ENCODE results near the gene MT1X. TPM values are rescaled to one million over a fixed set of nuclear protein-coding genes. Genes with fewer than 3 reads are reported as not detected.

Gene MT1X
- total RNA-seq, 1 donor from 2014 or later = 19.6 TPM

- H3K27me3 ChIP-seq (ENCODE audit: control insufficient read depth, insufficient read depth, low read length) = no peaks in the 10 kb centered on the region
- no peak for DNase-seq (ENCODE audit: low read depth)
- no peaks in the 10 kb centered on the region for H3K36me3 ChIP-seq (ENCODE audit: control insufficient read depth, insufficient read depth, low read length)
- no peak overlapping the region for H3K4me3 ChIP-seq (ENCODE audit: low read depth, low read length)
- TF ChIP-seq CTCF (IDR thresholded peaks at IDR 0.05; ENCODE audit: insufficient read depth, low read length, poor library complexity, severe bottlenecking) = no peak
These were observed 15.3 kb downstream of the MT1X start for GRCh38 chr16:56697456-56698155.

- Histone ChIP-seq H3K27me3 (ENCODE audit: control insufficient read depth, insufficient read depth, low read length) (no peaks in the 10 kb centered on the region), H3K36me3 (ENCODE audit: control insufficient read depth, insufficient read depth, low read length) (no peaks in the 10 kb centered on the region), H3K4me3 (ENCODE audit: low read depth, low read length) (no peak overlapping the region)
- TF ChIP-seq CTCF (IDR thresholded peaks at IDR 0.05; ENCODE audit: insufficient read depth, low read length, poor library complexity, severe bottlenecking) = no peak
- no peak for DNase-seq (ENCODE audit: low read depth)
These were observed 17.9 kb downstream of the MT1X start for GRCh38 chr16:56700195-56700594.

- no peak for DNase-seq (ENCODE audit: low read depth)
- Histone ChIP-seq H3K27me3 (ENCODE audit: control insufficient read depth, insufficient read depth, low read length) (no peaks in the 10 kb centered on the region), H3K4me3 (ENCODE audit: low read depth, low read length) (no peak overlapping the region), H3K36me3 (ENCODE audit: control insufficient read depth, insufficient read depth, low read length) (no peaks in the 10 kb centered on the region)
- TF ChIP-seq CTCF (IDR thresholded peaks at IDR 0.05; ENCODE audit: insufficient read depth, low read length, poor library complexity, severe bottlenecking) = no peak
These were observed 18.4 kb downstream of the MT1X start for GRCh38 chr16:56700631-56701030.

- H3K27me3 ChIP-seq (ENCODE audit: control insufficient read depth, insufficient read depth, low read length) = no peaks in the 10 kb centered on the region
- TF ChIP-seq CTCF (IDR thresholded peaks at IDR 0.05; ENCODE audit: insufficient read depth, low read length, poor library complexity, severe bottlenecking) = no peak
These were observed 19.3 kb downstream of the MT1X start for GRCh38 chr16:56701534-56701933.

GRCh38 chr16:56702836-56703235 is 20.6 kb downstream of the MT1X start:
- H3K27me3 ChIP-seq (ENCODE audit: control insufficient read depth, insufficient read depth, low read length) = no peaks in the 10 kb centered on the region
- H3K36me3 ChIP-seq (ENCODE audit: control insufficient read depth, insufficient read depth, low read length) = no peaks in the 10 kb centered on the region
- no peak for DNase-seq (ENCODE audit: low read depth)
- no peak for TF ChIP-seq CTCF (IDR thresholded peaks at IDR 0.05; ENCODE audit: insufficient read depth, low read length, poor library complexity, severe bottlenecking)
- H3K4me3 ChIP-seq (ENCODE audit: low read depth, low read length) = no peak overlapping the region

More at GRCh38 chr16:56701534-56701933, 19.3 kb downstream of the MT1X start:
- H3K36me3 ChIP-seq (ENCODE audit: control insufficient read depth, insufficient read depth, low read length) = no peaks in the 10 kb centered on the region
- H3K4me3 ChIP-seq (ENCODE audit: low read depth, low read length) = no peak overlapping the region
- no peak for DNase-seq (ENCODE audit: low read depth)
